Liver (tissue), 3 donors: ENCODE results near the gene LIMS2.

ENCODE experiments used
- ATF3 ChIP-seq: IDR thresholded peaks from 2 replicates; pipeline ENCODE4 v1.6.1; 2016; ENCODE audit warnings: antibody characterized with exemption
- HNF4G ChIP-seq: IDR thresholded peaks from 2 replicates; pipeline ENCODE4 v1.6.1; 2016; ENCODE audit warnings: antibody characterized with exemption
- JUND ChIP-seq, 2 donors: IDR thresholded peaks; 2 replicates each; pipeline ENCODE4 v1.6.1; 2016; ENCODE audit warnings: antibody characterized with exemption in 2 of 2
- RXRA ChIP-seq, 2 donors: IDR thresholded peaks; 2 replicates each; pipeline ENCODE4 v1.6.1; 2017 to 2018; ENCODE audit warnings: antibody characterized with exemption in 2 of 2, mild to moderate bottlenecking in 1 of 2
- SP1 ChIP-seq: IDR thresholded peaks from 2 replicates; pipeline ENCODE4 v1.6.1; 2018; ENCODE audit warnings: antibody characterized with exemption, mild to moderate bottlenecking
- TAF1 ChIP-seq: conservative IDR thresholded peaks from 2 replicates; pipeline ENCODE4 v1.6.1; 2016; ENCODE audit warnings: antibody characterized with exemption, mild to moderate bottlenecking
- YY1 ChIP-seq: IDR thresholded peaks from 2 replicates; pipeline ENCODE4 v1.6.1; 2016; ENCODE audit warnings: antibody characterized with exemption, mild to moderate bottlenecking
- TF ChIP-seq, protein P1 (sequence below): fragments of 150-350 bp; IDR thresholded peaks from 2 replicates; pipeline ENCODE4 v1.5.1; 2017; ENCODE audit warnings: improper control_type of control experiment, low read depth, low read length; ENCODE audit not compliant: missing input control
- TF ChIP-seq, protein P2 (sequence below): IDR thresholded peaks from 2 replicates; pipeline ENCODE4 v1.6.1; 2016; ENCODE audit warnings: antibody characterized with exemption, mild to moderate bottlenecking
- TF ChIP-seq, protein P3 (sequence below): IDR thresholded peaks from 2 replicates; pipeline ENCODE4 v1.6.1; 2016; ENCODE audit warnings: antibody characterized with exemption
- donor health status: healthy.
- donor health status: healthy.

DNA sequence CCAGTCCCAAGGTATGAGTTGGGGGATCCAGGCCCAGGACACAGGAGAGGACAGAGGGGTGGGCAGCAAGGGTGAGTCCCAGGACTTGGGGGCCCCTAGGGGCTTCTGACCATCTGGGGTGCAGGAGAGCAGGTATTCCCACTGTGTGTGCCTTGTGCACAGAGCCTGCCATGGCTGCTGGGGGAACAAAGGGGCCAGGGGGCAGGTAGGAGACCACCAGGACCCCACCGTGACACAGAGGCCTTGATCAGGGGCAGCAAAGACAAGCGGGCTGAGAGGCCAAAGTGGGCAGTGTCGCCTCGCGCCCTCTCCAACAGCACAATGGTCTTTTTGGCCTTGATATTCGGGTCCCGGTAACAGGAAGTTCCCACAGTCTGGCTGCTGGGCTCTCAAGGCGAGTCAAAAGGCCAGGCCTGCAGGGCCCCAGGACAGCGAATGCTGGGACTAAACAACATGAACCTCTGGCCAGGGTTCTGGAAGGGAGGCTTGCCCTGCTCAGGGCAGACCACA lies 41.7 kb downstream of the LIMS2 start:
- TF ChIP-seq SP1 (no peak), YY1 (no peak), TAF1 (no peak), ATF3 (no peak), JUND (IDR thresholded peaks at IDR 0.05) (no peak), RXRA (IDR thresholded peaks at IDR 0.05) (no peak), HNF4G (no peak)
- TF ChIP-seq, protein P1, sequence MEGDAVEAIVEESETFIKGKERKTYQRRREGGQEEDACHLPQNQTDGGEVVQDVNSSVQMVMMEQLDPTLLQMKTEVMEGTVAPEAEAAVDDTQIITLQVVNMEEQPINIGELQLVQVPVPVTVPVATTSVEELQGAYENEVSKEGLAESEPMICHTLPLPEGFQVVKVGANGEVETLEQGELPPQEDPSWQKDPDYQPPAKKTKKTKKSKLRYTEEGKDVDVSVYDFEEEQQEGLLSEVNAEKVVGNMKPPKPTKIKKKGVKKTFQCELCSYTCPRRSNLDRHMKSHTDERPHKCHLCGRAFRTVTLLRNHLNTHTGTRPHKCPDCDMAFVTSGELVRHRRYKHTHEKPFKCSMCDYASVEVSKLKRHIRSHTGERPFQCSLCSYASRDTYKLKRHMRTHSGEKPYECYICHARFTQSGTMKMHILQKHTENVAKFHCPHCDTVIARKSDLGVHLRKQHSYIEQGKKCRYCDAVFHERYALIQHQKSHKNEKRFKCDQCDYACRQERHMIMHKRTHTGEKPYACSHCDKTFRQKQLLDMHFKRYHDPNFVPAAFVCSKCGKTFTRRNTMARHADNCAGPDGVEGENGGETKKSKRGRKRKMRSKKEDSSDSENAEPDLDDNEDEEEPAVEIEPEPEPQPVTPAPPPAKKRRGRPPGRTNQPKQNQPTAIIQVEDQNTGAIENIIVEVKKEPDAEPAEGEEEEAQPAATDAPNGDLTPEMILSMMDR: no peak
- TF ChIP-seq, protein P2, sequence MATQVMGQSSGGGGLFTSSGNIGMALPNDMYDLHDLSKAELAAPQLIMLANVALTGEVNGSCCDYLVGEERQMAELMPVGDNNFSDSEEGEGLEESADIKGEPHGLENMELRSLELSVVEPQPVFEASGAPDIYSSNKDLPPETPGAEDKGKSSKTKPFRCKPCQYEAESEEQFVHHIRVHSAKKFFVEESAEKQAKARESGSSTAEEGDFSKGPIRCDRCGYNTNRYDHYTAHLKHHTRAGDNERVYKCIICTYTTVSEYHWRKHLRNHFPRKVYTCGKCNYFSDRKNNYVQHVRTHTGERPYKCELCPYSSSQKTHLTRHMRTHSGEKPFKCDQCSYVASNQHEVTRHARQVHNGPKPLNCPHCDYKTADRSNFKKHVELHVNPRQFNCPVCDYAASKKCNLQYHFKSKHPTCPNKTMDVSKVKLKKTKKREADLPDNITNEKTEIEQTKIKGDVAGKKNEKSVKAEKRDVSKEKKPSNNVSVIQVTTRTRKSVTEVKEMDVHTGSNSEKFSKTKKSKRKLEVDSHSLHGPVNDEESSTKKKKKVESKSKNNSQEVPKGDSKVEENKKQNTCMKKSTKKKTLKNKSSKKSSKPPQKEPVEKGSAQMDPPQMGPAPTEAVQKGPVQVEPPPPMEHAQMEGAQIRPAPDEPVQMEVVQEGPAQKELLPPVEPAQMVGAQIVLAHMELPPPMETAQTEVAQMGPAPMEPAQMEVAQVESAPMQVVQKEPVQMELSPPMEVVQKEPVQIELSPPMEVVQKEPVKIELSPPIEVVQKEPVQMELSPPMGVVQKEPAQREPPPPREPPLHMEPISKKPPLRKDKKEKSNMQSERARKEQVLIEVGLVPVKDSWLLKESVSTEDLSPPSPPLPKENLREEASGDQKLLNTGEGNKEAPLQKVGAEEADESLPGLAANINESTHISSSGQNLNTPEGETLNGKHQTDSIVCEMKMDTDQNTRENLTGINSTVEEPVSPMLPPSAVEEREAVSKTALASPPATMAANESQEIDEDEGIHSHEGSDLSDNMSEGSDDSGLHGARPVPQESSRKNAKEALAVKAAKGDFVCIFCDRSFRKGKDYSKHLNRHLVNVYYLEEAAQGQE: no peak
- TF ChIP-seq, protein P3, sequence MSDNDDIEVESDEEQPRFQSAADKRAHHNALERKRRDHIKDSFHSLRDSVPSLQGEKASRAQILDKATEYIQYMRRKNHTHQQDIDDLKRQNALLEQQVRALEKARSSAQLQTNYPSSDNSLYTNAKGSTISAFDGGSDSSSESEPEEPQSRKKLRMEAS: no peak
